GM19023 (cell line): ENCODE measurements around the gene CCT8L2.
"Not testable (repeated sequence)": the region's sequence is repeated elsewhere in the genome, so short reads cannot be mapped to it uniquely, and the experiment has no call there.

ENCODE experiments used
- ATAC-seq: cut with Tn5 transposase; IDR thresholded peaks from one replicate; pipeline ENCODE4 v1.9.1; 2021; ENCODE audit warnings: mild to moderate bottlenecking, moderate library complexity; ENCODE audit not compliant: unreplicated experiment

The CCT8L2 gene

DNA sequence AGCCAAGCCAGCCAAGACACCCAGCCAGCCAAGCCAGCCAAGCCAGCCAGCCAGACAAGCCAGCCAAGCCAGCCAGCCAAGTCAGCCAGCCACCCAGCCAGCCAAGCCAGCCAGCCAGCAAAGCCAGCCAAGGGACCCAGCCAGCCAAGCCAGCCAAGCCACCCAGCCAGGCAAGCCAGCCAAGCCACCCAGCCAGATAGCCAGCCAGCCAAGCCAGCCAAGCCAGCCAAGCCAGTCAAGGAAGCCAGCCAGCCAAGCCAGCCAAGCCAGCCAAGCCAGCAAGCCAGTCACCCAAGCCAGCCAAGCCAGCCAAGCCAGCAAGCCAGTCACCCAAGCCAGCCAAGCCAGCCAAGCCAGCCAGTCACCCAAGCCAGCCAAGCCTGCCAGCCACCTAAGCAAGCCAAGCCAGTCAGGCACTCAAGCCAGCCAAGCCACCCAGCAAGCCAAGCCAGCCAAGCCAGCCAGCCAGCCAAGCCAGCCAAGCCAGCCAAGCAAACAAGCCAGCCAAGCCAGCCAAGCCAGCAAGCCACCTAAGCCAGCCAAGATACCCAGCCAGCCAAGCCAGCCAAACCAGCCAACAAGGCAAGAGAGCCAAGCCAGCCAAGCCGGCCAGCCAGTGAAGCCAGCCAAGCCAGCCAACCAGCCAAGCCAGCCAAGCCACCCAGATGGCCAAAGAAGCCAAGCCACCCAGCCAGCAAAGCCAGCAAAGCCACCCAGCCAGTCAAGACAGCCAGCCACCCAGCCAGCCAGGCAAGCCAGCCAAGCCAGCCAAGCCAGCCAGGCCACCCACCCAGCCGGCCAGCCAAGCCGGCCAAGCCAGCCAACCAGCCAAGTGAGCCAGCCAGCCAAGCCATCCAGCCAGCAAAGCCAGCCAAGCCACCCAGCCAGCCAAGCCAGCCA is 33.3 kb downstream of the CCT8L2 start:
- ATAC-seq, result no peak

- ATAC-seq, result not testable (repeated sequence)
These were observed 34.1 kb downstream of the CCT8L2 start for GRCh38 chr22:16558376-16558945.

- not testable (repeated sequence) for ATAC-seq
These were observed 35.1 kb downstream of the CCT8L2 start for GRCh38 chr22:16557511-16557910.

GRCh38 chr22:16555077-16555994 is 37.3 kb downstream of the CCT8L2 start:
- not testable (repeated sequence) for ATAC-seq

- not testable (repeated sequence) for ATAC-seq
These were observed 49.3 kb downstream of the CCT8L2 start for GRCh38 chr22:16543310-16543709.
